ENCODE results near the gene MMAA.
"Not testable (repeated sequence)": the region's sequence is repeated elsewhere in the genome, so short reads cannot be mapped to it uniquely, and the experiment has no call there.

MMAA gene

GRCh38 chr4:145686991-145687390 lies 67.8 kb downstream of the MMAA start:
- H3K9me2 ChIP-seq (replicated peaks; ENCODE audit: control insufficient read depth, low read length) = no peaks in the 10 kb centered on the region

GRCh38 chr4:145690610-145691009 lies 71.4 kb downstream of the MMAA start:
- Histone ChIP-seq H3K4me3 (ENCODE audit: low read length) (no peak overlapping the region), H3K4me2 (ENCODE audit: low read length) (no peak overlapping the region), H3K4me1 (ENCODE audit: control insufficient read depth, low read length) (no peaks in the 10 kb centered on the region), H3F3A (ENCODE audit: control insufficient read depth, insufficient read depth) (no peaks in the 10 kb centered on the region), H3K27me3 (ENCODE audit: control insufficient read depth, low read length) (peaks cover 2% of the 10 kb centered on the region; the same call in 1 of the 2 replicates), H3K9me2 (replicated peaks; ENCODE audit: control insufficient read depth, low read length) (no peaks in the 10 kb centered on the region), H3K79me2 (ENCODE audit: control insufficient read depth, low read length) (no peaks in the 10 kb centered on the region), H3K9me3 (ENCODE audit: control insufficient read depth, insufficient read depth, low read length) (no peaks in the 10 kb centered on the region), H3K27ac (ENCODE audit: low read depth, low read length) (no peak overlapping the region), H3K36me3 (ENCODE audit: control insufficient read depth, low read length) (no peaks in the 10 kb centered on the region), H4K20me1 (ENCODE audit: control insufficient read depth, insufficient read depth, low read depth, low read length) (no peaks in the 10 kb centered on the region)
- TF ChIP-seq, protein P1, sequence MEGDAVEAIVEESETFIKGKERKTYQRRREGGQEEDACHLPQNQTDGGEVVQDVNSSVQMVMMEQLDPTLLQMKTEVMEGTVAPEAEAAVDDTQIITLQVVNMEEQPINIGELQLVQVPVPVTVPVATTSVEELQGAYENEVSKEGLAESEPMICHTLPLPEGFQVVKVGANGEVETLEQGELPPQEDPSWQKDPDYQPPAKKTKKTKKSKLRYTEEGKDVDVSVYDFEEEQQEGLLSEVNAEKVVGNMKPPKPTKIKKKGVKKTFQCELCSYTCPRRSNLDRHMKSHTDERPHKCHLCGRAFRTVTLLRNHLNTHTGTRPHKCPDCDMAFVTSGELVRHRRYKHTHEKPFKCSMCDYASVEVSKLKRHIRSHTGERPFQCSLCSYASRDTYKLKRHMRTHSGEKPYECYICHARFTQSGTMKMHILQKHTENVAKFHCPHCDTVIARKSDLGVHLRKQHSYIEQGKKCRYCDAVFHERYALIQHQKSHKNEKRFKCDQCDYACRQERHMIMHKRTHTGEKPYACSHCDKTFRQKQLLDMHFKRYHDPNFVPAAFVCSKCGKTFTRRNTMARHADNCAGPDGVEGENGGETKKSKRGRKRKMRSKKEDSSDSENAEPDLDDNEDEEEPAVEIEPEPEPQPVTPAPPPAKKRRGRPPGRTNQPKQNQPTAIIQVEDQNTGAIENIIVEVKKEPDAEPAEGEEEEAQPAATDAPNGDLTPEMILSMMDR (IDR thresholded peaks at IDR 0.05; ENCODE audit: low read depth, low read length, poor library complexity, severe bottlenecking) = no peak

More at GRCh38 chr4:145686991-145687390, 67.8 kb downstream of the MMAA start:
- H3K36me3 ChIP-seq (ENCODE audit: control insufficient read depth, low read length) = no peaks in the 10 kb centered on the region
- no peak overlapping the region for H3K27ac ChIP-seq (ENCODE audit: low read depth, low read length)
- H3K27me3 ChIP-seq (ENCODE audit: control insufficient read depth, low read length) = peaks cover 2% of the 10 kb centered on the region; the same call in 1 of the 2 replicates
- H3K4me3 ChIP-seq (ENCODE audit: low read length) = no peak overlapping the region
- no peaks in the 10 kb centered on the region for H3K79me2 ChIP-seq (ENCODE audit: control insufficient read depth, low read length)
- no peaks in the 10 kb centered on the region for H3F3A ChIP-seq (ENCODE audit: control insufficient read depth, insufficient read depth)
- no peaks in the 10 kb centered on the region for H4K20me1 ChIP-seq (ENCODE audit: control insufficient read depth, insufficient read depth, low read depth, low read length)
- H3K4me1 ChIP-seq (ENCODE audit: control insufficient read depth, low read length) = no peaks in the 10 kb centered on the region
- no peaks in the 10 kb centered on the region for H3K9me3 ChIP-seq (ENCODE audit: control insufficient read depth, insufficient read depth, low read length)
- TF ChIP-seq EZH2phosphoT487 (IDR thresholded peaks at IDR 0.05; ENCODE audit: borderline replicate concordance, low read length) = no peak
- TF ChIP-seq, protein P1 (IDR thresholded peaks at IDR 0.05; ENCODE audit: low read depth, low read length, poor library complexity, severe bottlenecking) = no peak
- no peak overlapping the region for H3K4me2 ChIP-seq (ENCODE audit: low read length)

GRCh38 chr4:145691416-145691815 lies 72.2 kb downstream of the MMAA start:
- not testable (repeated sequence) for H3K36me3 ChIP-seq (ENCODE audit: control insufficient read depth, low read length); H3K27ac ChIP-seq (ENCODE audit: low read depth, low read length); H3K4me1 ChIP-seq (ENCODE audit: control insufficient read depth, low read length); H3K9me2 ChIP-seq (replicated peaks; ENCODE audit: control insufficient read depth, low read length); H4K20me1 ChIP-seq (ENCODE audit: control insufficient read depth, insufficient read depth, low read depth, low read length); H3K4me3 ChIP-seq (ENCODE audit: low read length); H3K9me3 ChIP-seq (ENCODE audit: control insufficient read depth, insufficient read depth, low read length); H3F3A ChIP-seq (ENCODE audit: control insufficient read depth, insufficient read depth); H3K79me2 ChIP-seq (ENCODE audit: control insufficient read depth, low read length); H3K4me2 ChIP-seq (ENCODE audit: low read length); H3K27me3 ChIP-seq (ENCODE audit: control insufficient read depth, low read length)

- H3K4me3 ChIP-seq (ENCODE audit: low read length) = no peak overlapping the region
- TF ChIP-seq, protein P1 (IDR thresholded peaks at IDR 0.05; ENCODE audit: low read depth, low read length, poor library complexity, severe bottlenecking) = no peak
- no peak for TF ChIP-seq EZH2phosphoT487 (IDR thresholded peaks at IDR 0.05; ENCODE audit: borderline replicate concordance, low read length)
- no peaks in the 10 kb centered on the region for H3K36me3 ChIP-seq (ENCODE audit: control insufficient read depth, low read length)
- peaks cover 2% of the 10 kb centered on the region; the same call in 1 of the 2 replicates for H3K27me3 ChIP-seq (ENCODE audit: control insufficient read depth, low read length)
- no peaks in the 10 kb centered on the region for H3K9me3 ChIP-seq (ENCODE audit: control insufficient read depth, insufficient read depth, low read length)
- H3K27ac ChIP-seq (ENCODE audit: low read depth, low read length) = no peak overlapping the region
- H4K20me1 ChIP-seq (ENCODE audit: control insufficient read depth, insufficient read depth, low read depth, low read length) = no peaks in the 10 kb centered on the region
- no peak overlapping the region for H3K4me2 ChIP-seq (ENCODE audit: low read length)
- no peaks in the 10 kb centered on the region for H3K4me1 ChIP-seq (ENCODE audit: control insufficient read depth, low read length)
- no peaks in the 10 kb centered on the region for H3K79me2 ChIP-seq (ENCODE audit: control insufficient read depth, low read length)
- H3K9me2 ChIP-seq (replicated peaks; ENCODE audit: control insufficient read depth, low read length) = no peaks in the 10 kb centered on the region
- H3F3A ChIP-seq (ENCODE audit: control insufficient read depth, insufficient read depth) = no peaks in the 10 kb centered on the region
These were observed 75.7 kb downstream of the MMAA start for GRCh38 chr4:145694929-145695328.

Measured in DOHH2 (cell line).